HG03060 (cell line): ENCODE data around the gene KLHL36.
A peak's percentile ranks its signal among the peaks of the same experiment; 100 is the strongest.

Source experiments
- ATAC-seq: cut with Tn5 transposase; IDR thresholded peaks from one replicate; pipeline ENCODE4 v1.9.1; 2021; ENCODE audit warnings: low read depth, moderate number of reproducible peaks; ENCODE audit not compliant: unreplicated experiment

Gene KLHL36

DNA sequence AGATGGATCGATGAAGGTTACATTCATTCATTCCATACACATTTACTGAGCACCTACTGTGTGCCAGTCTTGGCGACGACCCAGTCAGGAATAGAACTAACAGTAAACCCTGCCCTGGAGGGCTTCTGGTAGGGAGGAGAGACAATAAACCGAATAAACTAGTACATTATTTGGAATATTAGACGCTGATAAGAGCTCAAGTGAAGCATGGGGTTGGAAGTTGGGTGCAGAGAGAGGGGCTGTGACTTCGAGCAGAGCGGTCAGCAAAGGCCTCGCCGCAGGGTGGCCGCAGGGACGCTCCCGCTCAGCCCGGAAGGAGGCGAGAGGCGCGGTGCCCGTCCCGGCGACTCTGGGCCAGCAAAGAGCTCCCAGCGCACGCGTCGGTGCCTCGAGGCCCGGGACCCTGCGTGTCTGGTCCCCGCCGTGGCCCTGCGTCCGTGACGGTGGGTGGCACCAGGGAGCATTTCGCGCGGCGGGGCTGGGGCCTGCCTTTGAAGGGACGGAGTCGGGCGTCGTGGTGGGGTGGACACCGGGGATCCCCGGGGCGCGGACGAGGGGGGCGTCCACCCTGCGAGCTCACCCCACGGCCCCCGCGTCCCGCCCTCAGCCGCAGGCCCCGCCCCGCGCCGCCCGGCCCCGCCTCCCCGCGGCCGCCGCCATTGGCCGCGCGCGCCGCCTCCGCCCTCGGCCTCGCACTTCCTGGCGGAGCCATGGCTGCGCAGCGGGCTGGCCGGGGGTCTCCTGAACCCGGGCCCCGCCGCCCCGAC, at the start of gene KLHL36:
TSS of gene KLHL36 (plus strand) at position 684 of the 767 bp plus-strand sequence. CDS start 2,357 bp downstream, outside the sequence.
- no peak for ATAC-seq

DNA sequence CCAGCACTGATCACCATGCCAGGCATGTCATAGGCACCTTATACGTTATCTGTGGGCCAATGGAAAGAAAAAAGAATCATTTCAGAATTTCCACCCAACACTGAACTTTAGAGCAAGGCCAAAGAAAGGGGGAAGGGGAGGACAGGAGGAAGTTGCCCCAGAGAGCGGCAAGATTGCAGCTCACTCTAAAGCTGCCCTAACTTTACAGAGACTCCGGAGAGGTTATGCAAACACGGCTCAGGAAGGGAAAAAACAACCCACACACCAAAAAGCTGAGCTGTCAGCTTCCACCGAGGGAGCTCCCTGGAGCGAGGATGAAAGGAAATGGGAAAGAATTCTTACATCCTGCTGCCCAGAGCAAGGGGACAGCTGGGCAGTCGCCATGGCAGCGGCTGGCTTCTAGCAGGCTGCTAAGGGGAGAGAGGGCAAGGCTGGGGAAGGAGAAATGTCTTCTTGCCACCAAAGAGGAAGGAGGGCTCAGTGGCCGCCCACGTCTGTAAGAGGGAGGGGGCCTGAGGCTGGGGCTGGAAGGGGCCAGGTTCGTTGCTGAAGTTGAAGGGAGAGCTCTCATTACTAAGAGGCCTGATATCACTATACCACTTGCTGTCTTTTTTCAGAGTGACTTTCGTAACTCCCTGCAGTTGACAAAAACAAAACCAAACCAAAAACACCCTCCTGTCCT, 48.6 kb upstream of the KLHL36 start:
- ATAC-seq = no peak

DNA sequence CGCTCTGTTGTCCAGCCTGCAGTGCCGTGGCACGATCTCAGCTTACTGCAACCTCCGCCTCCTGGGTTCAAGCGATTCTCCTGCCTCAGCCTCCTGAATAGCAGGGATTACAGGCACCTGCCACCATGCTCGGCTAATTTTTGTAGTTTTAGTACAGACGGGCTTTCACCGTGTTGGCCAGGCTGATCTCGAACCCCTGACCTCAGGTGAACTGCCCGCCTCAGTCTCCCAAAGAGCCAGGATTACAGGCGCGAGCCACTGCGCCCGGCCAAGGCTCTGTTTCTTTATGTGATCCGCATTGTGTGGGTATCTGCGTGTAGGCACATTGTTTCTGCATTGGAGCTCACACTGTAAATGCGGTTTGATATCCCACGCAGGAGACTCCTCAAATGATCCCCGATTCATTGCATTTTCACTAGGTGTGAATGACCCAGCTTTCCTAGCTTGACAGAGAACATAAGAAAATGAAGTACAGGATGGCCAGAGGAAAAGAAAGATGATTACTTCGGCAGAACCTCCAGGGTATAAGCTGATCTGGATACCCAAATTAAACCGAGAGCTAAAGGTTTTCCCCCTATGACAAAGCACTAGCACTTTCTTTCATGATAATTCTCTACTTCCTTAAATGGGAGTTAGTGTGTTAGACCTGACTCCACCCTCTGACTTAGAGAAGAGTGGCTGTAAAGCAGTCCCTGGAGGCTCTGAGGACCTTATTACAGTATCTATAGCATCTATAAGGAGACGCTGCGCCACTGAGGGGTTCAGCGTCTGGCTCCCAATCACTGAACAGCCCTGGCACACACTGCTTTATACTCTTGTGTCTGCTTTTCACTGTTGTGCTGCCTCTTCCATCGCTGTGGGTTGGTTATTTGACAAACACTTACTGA, 47.7 kb upstream of the KLHL36 start:
- peak; percentile 76 for ATAC-seq

DNA sequence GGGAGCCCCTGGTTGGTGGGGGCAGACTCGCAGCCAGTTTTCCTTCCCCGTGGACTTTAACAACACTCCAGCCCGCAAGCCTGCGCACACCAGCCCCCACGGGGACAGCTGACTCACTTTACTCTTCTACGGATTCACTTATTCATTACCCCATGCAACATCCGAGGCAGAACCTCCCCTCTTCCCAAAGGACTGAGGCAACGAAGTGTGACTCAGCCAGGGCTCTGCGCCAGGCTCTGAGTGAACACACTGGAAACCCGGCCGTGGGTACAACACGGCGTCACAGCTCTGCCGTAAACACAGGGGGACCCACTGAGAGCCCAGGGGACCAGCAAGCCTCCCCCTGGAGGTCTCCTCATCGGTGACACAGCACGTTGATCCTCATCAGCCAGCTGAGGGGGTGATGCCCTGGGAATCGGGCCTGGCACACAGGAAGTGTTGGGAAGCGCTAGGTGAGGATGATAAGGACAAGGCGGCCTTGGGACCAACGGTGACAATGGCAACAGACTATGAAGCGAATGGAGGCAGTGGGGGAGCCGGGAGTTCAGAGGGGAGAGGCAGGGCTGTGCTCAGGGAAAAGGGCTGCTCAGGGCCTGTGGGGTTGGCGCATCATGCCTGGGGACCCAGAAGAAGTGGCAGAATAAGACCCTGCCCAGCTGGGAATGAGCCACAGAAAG, 45.0 kb upstream of the KLHL36 start:
- ATAC-seq = no peak

DNA sequence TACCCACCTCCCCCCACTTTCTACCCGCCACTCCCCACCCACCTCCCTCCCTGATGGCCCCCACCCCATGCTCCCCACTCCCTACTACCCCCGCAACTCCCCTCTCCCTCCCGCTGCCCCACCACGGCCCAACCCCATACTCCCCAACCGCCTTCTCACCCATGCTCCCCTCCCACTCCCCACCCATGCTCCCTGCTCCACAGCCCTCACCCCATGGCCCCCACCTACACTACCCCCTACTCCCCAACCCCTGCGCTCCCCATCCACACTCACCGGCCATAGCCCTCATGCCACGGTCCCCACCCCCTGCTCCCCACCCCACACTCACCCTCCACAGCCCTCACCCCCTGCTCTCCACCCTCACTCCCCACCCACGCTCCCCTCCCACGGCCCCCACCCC, 44.4 kb upstream of the KLHL36 start:
- no peak for ATAC-seq

DNA sequence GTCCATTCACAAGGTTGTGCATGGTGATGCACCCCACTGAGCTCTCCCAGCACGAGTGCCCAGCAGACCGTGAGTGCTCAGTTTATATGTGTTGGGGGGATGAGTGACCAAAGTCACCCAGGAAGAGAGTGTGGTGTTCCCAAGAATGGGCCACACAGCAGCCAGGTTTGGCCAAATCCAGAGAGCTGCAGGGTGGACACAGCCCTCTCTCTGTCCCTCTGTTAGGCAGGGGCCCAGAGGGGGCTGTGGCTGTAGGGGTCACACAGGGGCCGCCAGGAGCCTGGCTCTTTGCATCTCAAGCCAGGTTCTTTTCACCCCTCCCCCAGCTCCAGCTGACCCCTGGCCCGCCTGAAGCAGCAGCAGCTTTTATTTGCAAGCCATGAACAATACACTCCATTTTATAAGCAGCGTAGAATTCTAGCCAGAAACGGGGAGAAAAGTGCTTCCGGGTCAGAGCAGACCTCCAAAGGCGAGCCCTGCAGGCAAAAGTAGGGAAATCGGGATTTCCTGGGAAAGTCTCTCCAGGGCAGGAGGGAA, 43.8 kb upstream of the KLHL36 start:
- no peak for ATAC-seq

DNA sequence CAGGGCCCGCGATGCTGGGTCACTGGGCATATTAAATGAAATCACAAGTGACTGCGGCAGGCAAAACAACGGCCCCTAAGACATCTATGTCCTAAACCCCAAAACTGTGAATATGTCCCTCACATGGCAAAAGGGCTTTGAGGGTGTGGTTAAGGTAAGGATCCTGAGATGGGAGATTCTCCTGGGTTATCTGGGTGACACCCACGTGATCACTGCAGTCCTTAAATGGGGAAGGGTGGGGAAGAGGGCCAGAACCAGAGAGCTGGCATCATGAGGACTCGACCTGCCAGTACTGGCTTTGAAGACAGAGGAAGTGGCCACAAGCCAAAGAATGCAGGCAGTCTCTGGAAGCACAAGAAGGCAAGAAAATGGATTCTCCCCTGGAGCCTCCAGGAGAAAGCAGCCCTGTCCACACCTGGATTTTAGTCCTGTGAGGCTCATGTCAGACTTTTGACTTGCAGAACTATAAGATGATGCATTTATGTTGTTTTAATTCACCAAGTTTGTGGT, 42.9 kb upstream of the KLHL36 start:
- no peak for ATAC-seq

DNA sequence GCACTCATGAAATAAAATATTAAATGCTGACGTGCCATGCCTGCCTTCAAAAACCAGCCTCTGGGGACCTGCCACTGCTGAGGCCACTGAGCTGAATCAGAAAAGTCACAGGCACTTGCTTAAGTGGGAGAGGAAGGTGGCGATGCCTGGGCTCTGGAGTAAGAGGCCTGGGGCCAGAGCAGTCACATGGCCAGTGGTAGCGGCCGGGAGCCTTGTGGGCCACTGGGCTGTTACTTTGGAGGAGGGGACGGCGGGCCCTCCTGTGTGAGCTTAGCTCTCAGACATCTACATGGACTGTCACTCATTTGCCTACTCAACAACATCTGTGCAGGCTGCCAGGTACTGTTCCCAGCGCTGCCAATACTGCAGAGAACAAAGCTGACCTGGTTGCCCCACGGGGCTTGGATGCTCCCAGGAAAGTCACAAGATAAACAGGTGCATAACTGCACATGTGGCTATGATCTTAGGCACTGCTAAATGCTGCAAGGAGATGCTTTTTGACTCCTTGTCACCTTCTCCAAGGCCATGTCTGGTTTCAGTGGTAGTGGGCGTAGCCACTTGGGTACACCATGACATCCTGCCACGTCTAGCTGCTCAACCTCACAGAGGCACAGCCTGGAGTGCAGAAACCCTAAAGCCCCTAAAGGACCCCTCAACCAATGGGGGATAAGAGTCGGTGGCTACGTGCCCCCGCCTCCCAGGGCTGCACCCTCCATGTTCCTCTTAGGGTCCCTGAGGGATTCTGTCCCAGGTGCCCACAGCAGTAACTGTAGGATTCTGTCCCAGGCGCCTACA, 42.0 kb upstream of the KLHL36 start:
- ATAC-seq = no peak

DNA sequence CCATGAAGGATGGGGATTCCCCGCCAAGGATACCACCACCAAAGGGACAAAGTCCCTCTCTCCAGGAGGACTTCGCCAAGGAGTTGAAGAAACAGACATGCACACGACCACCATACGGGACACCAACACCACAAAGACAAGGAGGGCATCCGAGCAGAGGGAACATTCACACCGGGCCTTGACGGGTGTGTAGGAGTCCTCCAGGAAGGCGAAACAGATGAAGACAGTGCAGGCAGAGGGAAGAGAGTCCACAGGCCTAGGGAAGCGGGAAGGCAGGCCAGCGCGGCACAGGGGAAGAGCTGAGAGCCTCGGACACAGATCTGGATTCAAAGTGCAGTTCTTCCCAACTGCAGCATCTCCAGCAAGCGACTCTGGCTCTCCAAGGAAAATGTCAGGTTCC, 41.2 kb upstream of the KLHL36 start:
- ATAC-seq = no peak

DNA sequence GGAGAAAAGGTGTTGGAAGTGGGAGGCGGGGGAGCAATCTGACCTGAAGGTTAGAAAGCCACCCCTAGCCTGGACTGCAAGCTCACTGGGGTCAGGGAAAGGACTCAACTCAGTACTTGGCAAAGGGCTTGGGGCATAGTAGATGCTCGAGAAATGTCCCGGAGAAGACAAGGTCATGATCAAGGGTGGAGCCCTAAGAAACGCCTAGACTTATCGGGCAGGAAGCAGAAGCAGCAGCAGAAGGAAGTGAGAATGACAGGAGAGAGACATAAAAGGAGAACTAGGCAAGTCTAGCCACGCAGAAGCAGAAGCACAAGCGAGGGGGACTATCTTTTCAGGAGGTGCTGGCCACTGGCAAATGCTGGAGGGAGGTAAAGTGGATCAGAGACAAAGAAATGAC, 40.6 kb upstream of the KLHL36 start:
- ATAC-seq = no peak

DNA sequence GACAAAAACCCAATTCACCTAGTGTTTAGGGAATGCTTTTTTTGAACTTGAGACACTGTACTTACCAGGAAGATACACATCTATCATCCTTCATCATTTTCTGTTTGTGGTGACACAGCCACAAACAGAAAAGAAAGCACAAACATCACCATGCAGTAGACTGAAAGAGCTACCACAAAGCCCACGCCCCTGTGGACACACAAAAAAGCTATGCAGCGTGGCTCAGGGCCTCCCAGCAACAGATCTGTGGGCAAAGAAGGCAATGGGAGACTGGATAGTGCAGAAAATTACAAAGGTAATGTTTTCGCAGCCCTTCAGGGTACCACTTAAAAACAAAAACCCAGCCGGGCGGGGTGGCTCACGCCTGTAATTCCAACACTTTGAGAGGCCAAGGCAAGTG, 40.0 kb upstream of the KLHL36 start:
- ATAC-seq = no peak

DNA sequence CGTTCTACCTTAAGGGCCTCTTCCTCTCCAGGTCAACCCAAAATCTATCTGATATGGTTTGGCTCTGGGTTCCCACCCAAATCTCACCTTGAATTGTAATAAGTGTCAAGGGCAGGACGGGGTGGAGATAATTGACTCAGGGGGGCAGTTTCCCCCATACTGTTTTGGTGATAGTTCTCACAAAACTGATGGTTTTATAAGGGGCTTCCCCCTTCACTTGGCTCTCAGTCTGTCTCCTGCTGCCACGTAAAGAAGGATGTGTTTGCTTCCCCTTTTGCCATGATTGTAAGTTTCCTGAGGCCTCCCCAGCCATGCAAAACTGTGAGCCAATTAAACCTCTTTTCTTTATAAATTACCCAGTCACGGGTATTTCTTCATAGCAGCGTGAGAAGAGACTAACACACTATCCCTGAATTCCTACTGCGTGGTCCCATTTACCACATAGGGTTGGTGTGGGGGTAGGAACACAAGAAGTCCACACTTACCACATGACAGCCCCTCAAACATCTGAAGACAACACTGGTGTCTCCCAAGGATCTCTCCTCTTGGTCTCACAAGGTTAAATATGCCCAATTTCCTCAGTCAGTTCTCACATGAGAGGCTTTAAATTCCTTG, 38.6 kb upstream of the KLHL36 start:
- ATAC-seq = no peak

DNA sequence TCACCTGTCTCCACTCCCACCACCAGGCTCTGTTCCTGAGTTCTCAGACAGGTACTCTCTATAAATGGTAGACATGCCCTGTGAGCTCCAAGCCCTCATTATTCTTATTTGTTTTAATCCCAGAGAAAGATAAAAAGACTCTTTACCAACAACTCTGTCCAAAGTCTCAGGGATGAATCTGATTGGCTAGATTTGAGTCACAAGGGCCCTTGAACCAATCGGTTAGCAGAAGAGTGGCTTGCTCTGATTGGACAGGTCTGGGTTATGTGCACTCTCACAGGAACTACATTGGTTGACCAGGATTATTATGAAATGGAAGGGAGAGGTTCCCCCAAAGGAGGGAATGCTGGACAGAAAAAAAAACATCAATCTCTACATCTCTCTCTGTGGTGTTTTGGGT, 37.9 kb upstream of the KLHL36 start:
- ATAC-seq = no peak

DNA sequence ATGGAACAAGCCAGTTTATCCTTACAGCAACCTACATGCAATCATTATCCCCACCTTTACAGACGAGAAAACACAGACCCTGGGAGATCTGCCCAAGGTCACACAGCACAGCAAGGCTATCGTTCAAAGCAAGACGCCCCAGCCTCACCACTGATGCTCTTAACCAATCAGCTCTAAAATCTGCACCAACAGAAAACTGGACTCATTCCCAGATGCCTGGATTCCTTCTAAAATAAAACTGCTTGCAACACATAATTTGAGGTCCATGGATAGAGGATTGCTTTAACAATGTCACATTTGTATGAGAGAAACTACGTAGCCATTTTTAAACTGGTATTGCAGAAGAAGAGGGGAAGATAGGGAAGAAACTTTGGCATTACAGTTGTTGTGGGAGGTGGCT, 37.3 kb upstream of the KLHL36 start:
- ATAC-seq = no peak

DNA sequence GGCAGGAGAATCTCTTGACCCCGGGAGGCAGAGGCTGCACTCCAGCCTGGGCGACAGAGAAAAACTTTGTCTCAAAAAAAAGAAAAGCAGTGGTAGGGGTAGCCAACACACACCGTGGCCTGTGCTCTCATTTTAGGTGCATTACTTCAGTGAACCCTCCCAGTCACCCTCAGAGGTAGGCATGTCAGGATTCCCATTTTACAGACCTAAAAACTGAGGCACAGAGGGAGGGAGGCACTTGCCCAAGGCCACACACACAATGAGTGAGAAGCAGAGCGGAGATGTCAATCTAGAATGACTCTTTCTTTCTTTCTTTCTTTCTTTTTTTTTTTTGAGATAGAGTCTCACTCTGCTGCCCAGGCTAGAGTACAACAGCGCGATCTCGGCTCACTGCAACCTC, 35.6 kb upstream of the KLHL36 start:
- ATAC-seq = no peak

DNA sequence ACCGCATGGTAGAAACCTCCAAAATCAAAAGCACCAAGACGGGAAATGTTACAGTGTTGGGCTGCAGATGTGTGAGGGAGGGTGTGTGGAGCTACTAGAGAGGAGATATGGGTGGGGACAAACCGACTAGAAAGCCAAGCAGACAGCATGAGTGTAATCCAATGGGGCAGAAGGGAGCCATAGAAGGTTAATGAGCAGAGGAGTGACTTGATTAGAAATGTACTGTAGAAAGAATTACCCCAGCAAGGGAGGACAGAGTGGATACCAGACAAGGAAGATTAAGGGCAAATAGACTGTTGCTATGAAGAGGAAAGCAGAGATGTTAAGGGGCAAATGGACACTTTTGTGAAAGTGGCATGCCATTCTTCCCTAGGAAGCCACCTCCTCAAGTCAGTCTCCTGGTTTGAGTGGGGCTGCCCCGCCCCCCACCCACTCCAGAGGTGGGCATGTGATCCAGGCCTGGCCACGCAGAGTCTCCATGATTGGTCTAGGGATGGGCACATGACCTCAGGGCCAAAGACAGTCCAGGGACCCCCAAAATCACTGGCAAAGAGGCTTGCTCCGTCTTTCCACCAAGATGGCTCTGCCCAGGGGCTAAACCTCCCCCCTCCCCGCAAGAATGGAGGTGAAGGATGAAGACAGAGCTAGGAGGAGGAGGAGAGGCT, 34.8 kb upstream of the KLHL36 start:
- no peak for ATAC-seq

DNA sequence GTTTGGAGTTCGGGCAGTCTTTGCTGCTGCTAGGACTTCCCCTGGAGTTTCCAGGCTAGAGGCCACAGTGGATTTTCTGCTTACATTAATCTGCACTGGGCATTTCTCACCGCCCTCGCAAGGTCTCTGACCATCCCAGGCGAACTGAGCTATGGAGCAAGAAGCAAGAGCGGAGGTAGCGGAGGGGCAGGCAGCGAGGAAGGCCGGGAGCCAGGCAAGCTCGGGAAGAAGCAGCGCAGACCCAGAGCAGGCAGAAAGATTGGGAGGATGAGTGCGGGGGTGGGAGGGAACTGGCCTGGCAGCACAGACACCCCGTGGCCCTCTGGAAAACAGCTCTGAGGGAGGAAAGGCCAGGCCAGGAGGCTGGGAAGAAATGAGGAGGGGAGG, 34.2 kb upstream of the KLHL36 start:
- no peak for ATAC-seq

DNA sequence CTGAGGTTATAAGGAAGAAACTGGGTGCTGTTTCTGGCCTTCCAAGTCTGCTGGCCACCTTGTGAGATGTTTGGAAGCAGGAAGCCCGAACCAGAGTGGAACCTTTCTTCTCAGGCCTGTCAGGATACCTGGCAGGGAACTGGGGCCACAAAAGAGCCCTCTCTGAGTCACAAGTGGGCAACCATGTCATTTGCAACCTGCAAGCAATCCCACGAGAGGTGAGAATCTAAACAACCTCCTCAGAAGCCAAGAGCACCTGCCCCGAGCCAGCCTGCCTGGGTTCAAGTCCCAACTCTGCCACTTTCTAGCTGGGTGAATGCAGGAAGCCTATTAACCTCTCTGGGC, 33.7 kb upstream of the KLHL36 start:
- no peak for ATAC-seq
